IPS DF 6.9 (cell line): Measurements from ENCODE around the gene RSBN1.
A peak's percentile ranks its signal among the peaks of the same experiment; 100 is the strongest.

Experiments used
- DNase-seq: peaks from one replicate; pipeline ENCODE4 v3.0.0-alpha.2; 2013; ENCODE audit warnings: low read depth, low spot score
- H3K27ac ChIP-seq: one replicate; pipeline ENCODE4 v1.5.1; 2013; ENCODE audit warnings: low read length, control low read depth
- H3K27me3 ChIP-seq: 2 replicates; pipeline ENCODE4 v1.6.1; 2013; ENCODE audit warnings: mild to moderate bottlenecking, low read length; ENCODE audit not compliant: control insufficient read depth, insufficient read depth
- H3K36me3 ChIP-seq: 2 replicates; pipeline ENCODE4 v1.6.1; 2013; ENCODE audit warnings: low read length; ENCODE audit not compliant: control insufficient read depth, insufficient read depth
- H3K4me1 ChIP-seq: 2 replicates; pipeline ENCODE4 v1.6.1; 2013; ENCODE audit warnings: low read length; ENCODE audit not compliant: control insufficient read depth, insufficient read depth
- H3K4me3 ChIP-seq: 2 replicates; pipeline ENCODE4 v1.5.1; 2013; ENCODE audit warnings: mild to moderate bottlenecking, low read length
- H3K9me3 ChIP-seq: 2 replicates; pipeline ENCODE4 v1.6.1; 2013; ENCODE audit warnings: low read length, inconsistent platforms; ENCODE audit not compliant: control insufficient read depth, insufficient read depth
- WGBS: extraction: QIAGEN DNeasy Blood & Tissue Kit; methylation state at CpG from one replicate; pipeline ENCODE4 v1.1.7; 2013; ENCODE audit warnings: mixed read lengths, missing lambda C conversion rate; ENCODE audit not compliant: insufficient read length, insufficient coverage; 5-methylcytosine and 5-hydroxymethylcytosine counted together

RSBN1 gene

GRCh38 chr1:113812661-113813135, 422 bp upstream of the RSBN1 start:
- Histone ChIP-seq H3K36me3 (no peaks in the 10 kb centered on the region), H3K27me3 (no peaks in the 10 kb centered on the region), H3K4me3 (peak overlapping the region; percentile 2; the same call in 1 of the 2 replicates), H3K9me3 (no peaks in the 10 kb centered on the region), H3K4me1 (no peaks in the 10 kb centered on the region), H3K27ac (no peak overlapping the region)
- DNase-seq: no peak
- WGBS: 100% methylated on average over 2 of the region's 13 CpGs

- Histone ChIP-seq H3K9me3 (no peaks in the 10 kb centered on the region), H3K4me1 (no peaks in the 10 kb centered on the region), H3K27ac (no peak overlapping the region), H3K27me3 (no peaks in the 10 kb centered on the region), H3K4me3 (peak overlapping the region; percentile 82), H3K36me3 (no peaks in the 10 kb centered on the region)
- DNase-seq: no peak
- no CpG with 5 or more reads among the region's 29 CpGs for WGBS
Observed at GRCh38 chr1:113811156-113811887, 954 bp downstream of the RSBN1 start.

- H3K27ac ChIP-seq: no peak overlapping the region
- H3K4me3 ChIP-seq: no peak overlapping the region
- H3K4me1 ChIP-seq: no peaks in the 10 kb centered on the region
- H3K9me3 ChIP-seq: no peaks in the 10 kb centered on the region
- no peaks in the 10 kb centered on the region for H3K36me3 ChIP-seq
- no peak for DNase-seq
- H3K27me3 ChIP-seq: no peaks in the 10 kb centered on the region
- WGBS: no CpG with 5 or more reads among the region's 5 CpGs
Observed at GRCh38 chr1:113809670-113810602, 2.3 kb downstream of the RSBN1 start.

- WGBS: no CpG with 5 or more reads among the region's 4 CpGs
- DNase-seq: no peak
- Histone ChIP-seq H3K27me3 (no peaks in the 10 kb centered on the region), H3K9me3 (no peaks in the 10 kb centered on the region), H3K4me3 (no peak overlapping the region), H3K27ac (no peak overlapping the region), H3K36me3 (no peaks in the 10 kb centered on the region), H3K4me1 (no peaks in the 10 kb centered on the region)
Observed at GRCh38 chr1:113808450-113809195, 3.7 kb downstream of the RSBN1 start.

- Histone ChIP-seq H3K36me3 (no peaks in the 10 kb centered on the region), H3K4me1 (no peaks in the 10 kb centered on the region), H3K9me3 (no peaks in the 10 kb centered on the region), H3K27me3 (no peaks in the 10 kb centered on the region), H3K27ac (no peak overlapping the region), H3K4me3 (no peak overlapping the region)
- WGBS: no CpG with 5 or more reads among the region's 4 CpGs
- no peak for DNase-seq
Observed at GRCh38 chr1:113805639-113806038, 6.6 kb downstream of the RSBN1 start.

GRCh38 chr1:113805256-113805531, 7.1 kb downstream of the RSBN1 start:
- H3K9me3 ChIP-seq: no peaks in the 10 kb centered on the region
- H3K4me1 ChIP-seq: no peaks in the 10 kb centered on the region
- no peaks in the 10 kb centered on the region for H3K36me3 ChIP-seq
- H3K4me3 ChIP-seq: no peak overlapping the region
- no peak overlapping the region for H3K27ac ChIP-seq
- whole genome bisulfite sequencing: no CpG with 5 or more reads among the region's 6 CpGs
- H3K27me3 ChIP-seq: no peaks in the 10 kb centered on the region
- no peak for DNase-seq

GRCh38 chr1:113804421-113805255, 7.6 kb downstream of the RSBN1 start:
- WGBS: no CpG with 5 or more reads among the region's 8 CpGs
- H3K4me3 ChIP-seq: no peak overlapping the region
- no peak for DNase-seq
- no peaks in the 10 kb centered on the region for H3K4me1 ChIP-seq
- no peaks in the 10 kb centered on the region for H3K36me3 ChIP-seq
- no peaks in the 10 kb centered on the region for H3K27me3 ChIP-seq
- no peak overlapping the region for H3K27ac ChIP-seq
- no peaks in the 10 kb centered on the region for H3K9me3 ChIP-seq

GRCh38 chr1:113802367-113803007, 9.8 kb downstream of the RSBN1 start:
- DNase-seq: no peak
- Histone ChIP-seq H3K4me3 (no peak overlapping the region), H3K36me3 (no peaks in the 10 kb centered on the region), H3K27me3 (no peaks in the 10 kb centered on the region), H3K9me3 (no peaks in the 10 kb centered on the region), H3K4me1 (no peaks in the 10 kb centered on the region), H3K27ac (no peak overlapping the region)
- no CpG with 5 or more reads among the region's 3 CpGs for WGBS

- no peaks in the 10 kb centered on the region for H3K27me3 ChIP-seq
- H3K27ac ChIP-seq: no peak overlapping the region
- H3K9me3 ChIP-seq: no peaks in the 10 kb centered on the region
- H3K4me3 ChIP-seq: no peak overlapping the region
- no peaks in the 10 kb centered on the region for H3K4me1 ChIP-seq
- DNase-seq: no peak
- no peaks in the 10 kb centered on the region for H3K36me3 ChIP-seq
- WGBS: no CpG with 5 or more reads among the region's 3 CpGs
Observed at GRCh38 chr1:113800487-113800886, 11.8 kb downstream of the RSBN1 start.
